Sigmoid colon (tissue), 7 donors: ENCODE results near the gene KCNH4. TPM values are rescaled to one million over a fixed set of nuclear protein-coding genes. Genes with fewer than 3 reads are reported as not detected.

Experiments used
- DNase-seq: peaks from one replicate; pipeline ENCODE4 v3.0.0-alpha.2; 2019
- H3K27ac ChIP-seq, 4 donors: fragments of 200-600 bp; sonication (generic); one replicate each; pipeline ENCODE4 v1.5.1; 2016 to 2019; ENCODE audit warnings: mild to moderate bottlenecking in 1 of 4
- H3K27me3 ChIP-seq, 3 donors: fragments of 200-600 bp; sonication (generic); one replicate each; pipeline ENCODE4 v1.5.1; 2019; ENCODE audit warnings: mild to moderate bottlenecking in 1 of 3
- H3K36me3 ChIP-seq, 4 donors: fragments of 200-600 bp; sonication (generic); one replicate each; pipeline ENCODE4 v1.5.1; 2016 to 2019
- H3K4me1 ChIP-seq, 4 donors: fragments of 200-600 bp; sonication (generic); one replicate each; pipeline ENCODE4 v1.5.1; 2017 to 2019
- H3K4me3 ChIP-seq, 4 donors: fragments of 200-600 bp; sonication (generic); one replicate each; pipeline ENCODE4 v1.5.1; 2017 to 2019; ENCODE audit warnings: mild to moderate bottlenecking in 2 of 4, moderate library complexity in 1 of 4
- H3K9me3 ChIP-seq, 4 donors: fragments of 200-600 bp in 3 of 4; sonication (generic) in 3 of 4; one replicate each; pipeline versions ENCODE4 v1.5.1 to v1.6.1; 2013 to 2019
- EP300 ChIP-seq, 4 donors: sonication (generic); formaldehyde crosslinking; IDR thresholded peaks; one replicate each; pipeline ENCODE4 v1.6.1; 2017; ENCODE audit warnings: antibody characterized with exemption in 4 of 4
- POLR2A ChIP-seq, 2 donors: fragments of 450-650 bp; IDR thresholded peaks; one replicate each; pipeline ENCODE4 v1.6.1; 2016; ENCODE audit warnings: antibody characterized with exemption in 2 of 2, mild to moderate bottlenecking in 2 of 2, moderate library complexity in 2 of 2
- POLR2AphosphoS5 ChIP-seq, 4 donors: sonication (generic); formaldehyde crosslinking; IDR thresholded peaks; one replicate each; pipeline ENCODE4 v1.6.1; 2017; ENCODE audit warnings: antibody characterized with exemption in 4 of 4
- WGBS, 2 donors: extraction: QIAGEN DNeasy Blood & Tissue Kit; methylation state at CpG; one replicate each; pipeline ENCODE4 v1.1.7; 2013; 5-methylcytosine and 5-hydroxymethylcytosine counted together
- intact Hi-C: fragments of 100-400 bp; cut with DNase I; formaldehyde crosslinking; loops from one replicate; pipeline ENCODE4 v1.15.1; 2023
- polyA plus RNA-seq, 3 donors: library from polyadenylated mRNA; stranded (reverse); fragments of 200-250 nt; gene quantifications; one replicate each; pipeline ENCODE4 v1.2.3, GENCODE V29; 2013
- total RNA-seq, 4 donors: library from RNA; depleted of rRNA; stranded (reverse); fragments of >200 nt; gene quantifications; one replicate each; pipeline ENCODE4 v1.1.0, GENCODE V29; 2016
- TF ChIP-seq, protein P1 (sequence below), 4 experiments: fragments of 450-650 bp in 3 of 4; fragments of 200-600 bp in 1 of 4; IDR thresholded peaks; one replicate each; pipeline ENCODE4 v1.5.1; 2016 to 2019; ENCODE audit warnings: antibody characterized with exemption in 4 of 4, mild to moderate bottlenecking in 3 of 4, moderate library complexity in 2 of 4
- donor health status: healthy with polysubstance abuse.
- donor health status: Bipolar disorder and iron deficiency.
- donor health status: healthy.

The KCNH4 gene
- total and polyA plus RNA-seq, 7 donors, result 0.25 TPM; not detected in 6

DNA sequence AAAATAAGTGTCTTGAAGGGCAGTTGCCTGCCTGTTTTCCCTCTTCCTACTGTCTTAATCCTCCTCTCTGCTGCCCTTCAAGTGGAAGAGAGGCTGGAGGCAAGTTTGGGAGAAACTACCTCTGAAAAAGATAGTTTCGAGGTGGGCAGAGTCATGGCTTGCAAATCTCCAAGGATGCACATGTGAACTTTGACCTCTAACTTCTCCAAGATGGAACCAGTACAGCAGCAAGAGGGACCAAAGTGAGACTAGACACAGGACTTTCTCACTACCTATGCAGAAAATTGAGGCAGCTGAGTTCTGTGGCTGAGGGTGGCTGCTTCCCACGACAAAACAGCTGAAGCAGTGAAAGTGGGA, 887 bp upstream of the KCNH4 start:
- DNase-seq, result no peak
- no peaks in the 10 kb centered on the region for H3K9me3 ChIP-seq
- H3K27ac ChIP-seq, result no peak overlapping the region
- H3K4me1 ChIP-seq, result peaks cover 0 to 45% (median 29%) of the 10 kb centered on the region in 4 donors
- intact Hi-C loops, result no loop called here
- WGBS, 2 donors, result 83 to 88% methylated on average over 2 of the region's 2 CpGs
- no peak overlapping the region for H3K4me3 ChIP-seq
- TF ChIP-seq, protein P1, sequence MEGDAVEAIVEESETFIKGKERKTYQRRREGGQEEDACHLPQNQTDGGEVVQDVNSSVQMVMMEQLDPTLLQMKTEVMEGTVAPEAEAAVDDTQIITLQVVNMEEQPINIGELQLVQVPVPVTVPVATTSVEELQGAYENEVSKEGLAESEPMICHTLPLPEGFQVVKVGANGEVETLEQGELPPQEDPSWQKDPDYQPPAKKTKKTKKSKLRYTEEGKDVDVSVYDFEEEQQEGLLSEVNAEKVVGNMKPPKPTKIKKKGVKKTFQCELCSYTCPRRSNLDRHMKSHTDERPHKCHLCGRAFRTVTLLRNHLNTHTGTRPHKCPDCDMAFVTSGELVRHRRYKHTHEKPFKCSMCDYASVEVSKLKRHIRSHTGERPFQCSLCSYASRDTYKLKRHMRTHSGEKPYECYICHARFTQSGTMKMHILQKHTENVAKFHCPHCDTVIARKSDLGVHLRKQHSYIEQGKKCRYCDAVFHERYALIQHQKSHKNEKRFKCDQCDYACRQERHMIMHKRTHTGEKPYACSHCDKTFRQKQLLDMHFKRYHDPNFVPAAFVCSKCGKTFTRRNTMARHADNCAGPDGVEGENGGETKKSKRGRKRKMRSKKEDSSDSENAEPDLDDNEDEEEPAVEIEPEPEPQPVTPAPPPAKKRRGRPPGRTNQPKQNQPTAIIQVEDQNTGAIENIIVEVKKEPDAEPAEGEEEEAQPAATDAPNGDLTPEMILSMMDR (IDR thresholded peaks at IDR 0.05), result no peak
- no peak for TF ChIP-seq EP300 (IDR thresholded peaks at IDR 0.05)
- no peak for TF ChIP-seq POLR2A (IDR thresholded peaks at IDR 0.05)
- no peak for TF ChIP-seq POLR2AphosphoS5 (IDR thresholded peaks at IDR 0.05)
- H3K27me3 ChIP-seq, result peaks cover 17 to 42% (median 28%) of the 10 kb centered on the region in 3 donors
- no peaks in the 10 kb centered on the region for H3K36me3 ChIP-seq

GRCh38 chr17:42180411-42180921, 476 bp downstream of the KCNH4 start:
- DNase-seq, result no peak
- intact Hi-C loops, result no loop called here
- Histone ChIP-seq H3K36me3 (no peaks in the 10 kb centered on the region), H3K4me3 (peak overlapping the region in 3 of 4 donors; percentile 30 to 42 (median 30)), H3K4me1 (peaks cover 0 to 45% (median 29%) of the 10 kb centered on the region in 4 donors), H3K27me3 (peaks cover 17 to 42% (median 28%) of the 10 kb centered on the region in 3 donors), H3K27ac (no peak overlapping the region), H3K9me3 (no peaks in the 10 kb centered on the region)
- TF ChIP-seq EP300 (IDR thresholded peaks at IDR 0.05) (no peak), POLR2AphosphoS5 (IDR thresholded peaks at IDR 0.05) (no peak), POLR2A (IDR thresholded peaks at IDR 0.05) (no peak)
- TF ChIP-seq, protein P1 (IDR thresholded peaks at IDR 0.05), result no peak
- WGBS, 2 donors, result 2 to 3% methylated on average over 33 of the region's 33 CpGs

GRCh38 chr17:42179911-42180410, 981 bp downstream of the KCNH4 start:
- no peak overlapping the region for H3K4me3 ChIP-seq
- WGBS, 2 donors, result 11 to 17% methylated on average over 20 of the region's 20 CpGs
- no peaks in the 10 kb centered on the region for H3K36me3 ChIP-seq
- TF ChIP-seq EP300 (IDR thresholded peaks at IDR 0.05) (no peak), POLR2AphosphoS5 (IDR thresholded peaks at IDR 0.05) (no peak), POLR2A (IDR thresholded peaks at IDR 0.05) (no peak)
- TF ChIP-seq, protein P1 (IDR thresholded peaks at IDR 0.05), result no peak
- H3K4me1 ChIP-seq, result peaks cover 0 to 42% (median 29%) of the 10 kb centered on the region in 4 donors
- DNase-seq, result no peak
- peaks cover 17 to 42% (median 28%) of the 10 kb centered on the region in 3 donors for H3K27me3 ChIP-seq
- intact Hi-C loops, result no loop called here
- no peaks in the 10 kb centered on the region for H3K9me3 ChIP-seq
- H3K27ac ChIP-seq, result no peak overlapping the region

- TF ChIP-seq, protein P1 (IDR thresholded peaks at IDR 0.05), result no peak
- TF ChIP-seq POLR2AphosphoS5 (IDR thresholded peaks at IDR 0.05), result no peak
- no peak for TF ChIP-seq POLR2A (IDR thresholded peaks at IDR 0.05)
- TF ChIP-seq EP300 (IDR thresholded peaks at IDR 0.05), result no peak
- Histone ChIP-seq H3K4me3 (no peak overlapping the region), H3K4me1 (peaks cover 0 to 35% (median 25%) of the 10 kb centered on the region in 4 donors), H3K27ac (no peak overlapping the region), H3K36me3 (no peaks in the 10 kb centered on the region), H3K9me3 (no peaks in the 10 kb centered on the region), H3K27me3 (peaks cover 17 to 42% (median 28%) of the 10 kb centered on the region in 3 donors)
- intact Hi-C loops, result no loop called here
- no peak for DNase-seq
- 15 to 27% methylated on average over 1 of the region's 1 CpG for WGBS, 2 donors
These were observed 1.6 kb downstream of the KCNH4 start for GRCh38 chr17:42179335-42179734.
